Endometrial microvascular endothelial cells (primary cell): ENCODE results near the gene CNPPD1. TPM values are rescaled to one million over a fixed set of nuclear protein-coding genes. Genes with fewer than 3 reads are reported as not detected.

Experiments used
- in situ Hi-C: cut with HindIII; loops from 2 replicates; pipeline ENCODE4 v1.10.0; 2017; ENCODE audit warnings: low sequenced_read_pairs, low pct_unique_long_range_greater_than_20kb; ENCODE audit errors: inconsistent ontology term
- total RNA-seq: library from RNA; depleted of rRNA; stranded (reverse); fragments of >200 nt; gene quantifications from one replicate; pipeline ENCODE4 v1.2.3, GENCODE V29; 2015; ENCODE audit errors: inconsistent ontology term

The CNPPD1 gene
- total RNA-seq, 1 donor from 2014 or later = 32.7 TPM

- in situ Hi-C loops = no loop called here
Measured at GRCh38 chr2:219182331-219183150, 5.8 kb upstream of the CNPPD1 start.

- in situ Hi-C loops = no loop called here
Measured at GRCh38 chr2:219181531-219181930, 4.8 kb upstream of the CNPPD1 start.

- in situ Hi-C loops = no loop called here
Measured at GRCh38 chr2:219180961-219181360, 4.2 kb upstream of the CNPPD1 start.

- in situ Hi-C loops = no loop called here
Measured at GRCh38 chr2:219179601-219180465, 3.1 kb upstream of the CNPPD1 start.

GRCh38 chr2:219178377-219179175 is 1.9 kb upstream of the CNPPD1 start:
- in situ Hi-C loops = no loop called here

GRCh38 chr2:219177552-219178376 is 1.0 kb upstream of the CNPPD1 start, which contains the start of gene RETREG2:
RETREG2 (plus strand) TSS chr2:219178275; CDS start chr2:219178353, 78 bp downstream.
- in situ Hi-C loops = no loop called here

GRCh38 chr2:219175928-219176817 is 552 bp downstream of the CNPPD1 start:
- in situ Hi-C loops = no loop called here

GRCh38 chr2:219175486-219175885 is 1.2 kb downstream of the CNPPD1 start:
- in situ Hi-C loops = no loop called here

GRCh38 chr2:219174801-219175200 is 1.9 kb downstream of the CNPPD1 start:
- in situ Hi-C loops = no loop called here

GRCh38 chr2:219174146-219174545 is 2.6 kb downstream of the CNPPD1 start:
- in situ Hi-C loops = no loop called here

- in situ Hi-C loops = no loop called here
Measured at GRCh38 chr2:219173176-219173575, 3.5 kb downstream of the CNPPD1 start.

- in situ Hi-C loops = no loop called here
Measured at GRCh38 chr2:219172231-219173154, 4.2 kb downstream of the CNPPD1 start.

- in situ Hi-C loops = no loop called here
Measured at GRCh38 chr2:219171231-219171651, 5.5 kb downstream of the CNPPD1 start.

GRCh38 chr2:219169930-219170654 is 6.6 kb downstream of the CNPPD1 start, which contains the start of gene SLC23A3:
SLC23A3 (minus strand) TSS chr2:219170029; CDS start chr2:219169984, 45 bp downstream.
- in situ Hi-C loops = no loop called here

GRCh38 chr2:219168932-219169331 is 7.8 kb downstream of the CNPPD1 start:
- in situ Hi-C loops = no loop called here

GRCh38 chr2:219168526-219168925 is 8.2 kb downstream of the CNPPD1 start:
- in situ Hi-C loops = no loop called here
